Ramos (cell line): ENCODE data around the gene NAV2.

Experiments
- in situ Hi-C: fragments of 300-500 bp; cut with MboI; formaldehyde crosslinking; loops from one replicate; pipeline ENCODE4 v1.14.3; 2022; ENCODE audit warnings: low sequenced_read_pairs; ENCODE audit not compliant: unreplicated experiment

The NAV2 gene

DNA sequence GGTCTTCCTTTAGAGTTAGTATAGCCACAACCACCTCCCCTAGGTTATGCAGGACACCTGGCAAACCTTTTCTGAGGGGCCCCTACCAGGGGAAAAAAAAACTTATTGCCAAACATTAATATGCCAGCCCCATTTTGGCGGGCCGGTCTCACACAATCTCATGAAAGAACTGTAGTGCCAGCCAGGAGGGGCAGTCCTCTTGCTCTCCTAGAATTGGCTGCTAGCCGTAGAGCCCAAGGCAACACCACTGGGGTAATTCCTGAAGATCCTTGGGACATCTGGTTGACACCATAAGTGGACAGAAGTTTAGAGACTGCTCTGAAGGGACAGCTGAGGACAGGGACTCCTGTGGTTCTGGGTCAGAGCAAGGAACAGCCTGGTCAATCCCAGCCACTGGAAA lies 24.2 kb downstream of the NAV2 start:
- in situ Hi-C loops = loop anchor here (5.0 kb wide), 1 partner anchor 175 kb away; no protein-coding TSS in a partner anchor

DNA sequence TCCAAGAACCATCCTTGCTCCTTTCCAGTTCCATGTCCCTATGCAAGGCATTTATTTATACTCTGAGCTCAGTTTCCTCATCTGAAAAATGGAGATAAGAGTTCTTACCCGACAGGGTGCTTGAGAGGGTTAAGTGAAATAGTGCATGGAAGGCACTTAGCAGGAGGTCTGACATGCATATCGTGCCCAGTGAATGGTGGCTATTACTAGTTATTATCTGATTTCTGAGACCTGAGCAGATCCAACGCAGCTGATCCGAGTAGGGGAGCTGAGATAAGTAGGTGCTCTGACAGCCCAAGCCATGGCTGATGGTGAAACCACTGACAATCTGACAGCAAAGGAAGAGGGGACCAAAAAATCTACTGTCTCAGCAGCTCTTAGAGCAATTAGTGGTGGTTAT lies 24.9 kb downstream of the NAV2 start:
- in situ Hi-C loops = loop anchor here (5.0 kb wide), 1 partner anchor 175 kb away; no protein-coding TSS in a partner anchor

DNA sequence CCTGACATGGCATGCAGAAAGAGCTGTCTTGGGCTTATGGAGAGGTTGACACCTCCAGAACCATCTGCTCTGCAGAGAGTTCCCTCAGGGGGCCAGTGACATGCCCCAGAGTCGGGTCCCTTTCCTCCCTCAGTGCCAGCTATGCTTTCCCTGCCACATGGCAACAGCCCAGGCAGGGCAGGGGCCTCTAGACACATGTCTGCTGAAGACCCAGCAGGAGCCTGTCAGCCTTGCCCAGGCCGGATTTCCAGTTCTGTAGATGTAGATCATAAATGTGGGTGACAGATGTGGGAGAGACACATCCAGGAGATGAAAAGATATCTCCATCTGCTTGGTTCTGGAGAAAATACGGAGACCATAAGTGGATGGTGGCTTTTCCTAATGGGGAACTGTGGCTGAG lies 25.5 kb downstream of the NAV2 start:
- in situ Hi-C loops = loop anchor here (5.0 kb wide), 1 partner anchor 176 kb away; no protein-coding TSS in a partner anchor

DNA sequence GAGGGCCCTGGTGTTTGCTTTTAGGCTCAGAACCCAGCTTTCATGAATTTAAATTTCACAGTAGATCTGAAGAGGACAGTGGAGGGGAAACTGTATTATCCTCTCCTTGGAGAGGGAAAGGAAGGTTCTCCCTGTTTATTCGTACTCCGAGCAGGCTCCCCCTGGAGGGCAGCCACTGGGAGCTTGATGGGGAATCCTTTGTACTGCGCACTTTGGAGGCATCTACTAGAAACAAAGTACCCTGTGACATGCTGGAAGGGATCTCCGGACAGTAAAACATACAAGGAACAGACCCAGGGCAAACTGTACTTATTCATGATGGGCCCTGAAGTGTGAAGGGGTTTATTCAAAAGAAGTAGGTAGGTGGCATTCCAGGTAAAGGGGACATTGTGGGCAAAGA lies 27.2 kb downstream of the NAV2 start:
- in situ Hi-C loops = loop anchor here (5.0 kb wide), 1 partner anchor 178 kb away; no protein-coding TSS in a partner anchor

DNA sequence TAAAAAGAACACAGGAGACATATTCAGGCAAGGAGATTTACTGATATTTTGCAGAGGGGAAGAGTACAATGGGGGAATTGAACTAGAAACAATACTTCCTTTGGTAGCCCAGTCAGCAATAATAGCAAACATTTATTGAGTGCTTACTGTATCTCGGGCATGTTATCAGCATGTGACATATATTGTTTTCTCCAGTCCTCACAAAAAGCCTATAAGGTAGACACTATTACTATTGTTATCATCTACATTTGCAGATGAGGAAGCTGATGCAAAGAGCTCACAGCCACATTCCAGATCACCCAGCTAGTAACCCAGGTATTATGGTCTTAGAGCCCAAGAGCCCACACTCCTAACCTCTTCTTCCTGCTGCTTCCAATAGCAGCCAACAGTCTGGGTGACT lies 27.9 kb downstream of the NAV2 start:
- in situ Hi-C loops = no loop called here

- in situ Hi-C loops = no loop called here
Measured at GRCh38 chr11:19742588-19743292, 30.1 kb downstream of the NAV2 start.

- in situ Hi-C loops = no loop called here
Measured at GRCh38 chr11:19743622-19744021, 31.0 kb downstream of the NAV2 start.

DNA sequence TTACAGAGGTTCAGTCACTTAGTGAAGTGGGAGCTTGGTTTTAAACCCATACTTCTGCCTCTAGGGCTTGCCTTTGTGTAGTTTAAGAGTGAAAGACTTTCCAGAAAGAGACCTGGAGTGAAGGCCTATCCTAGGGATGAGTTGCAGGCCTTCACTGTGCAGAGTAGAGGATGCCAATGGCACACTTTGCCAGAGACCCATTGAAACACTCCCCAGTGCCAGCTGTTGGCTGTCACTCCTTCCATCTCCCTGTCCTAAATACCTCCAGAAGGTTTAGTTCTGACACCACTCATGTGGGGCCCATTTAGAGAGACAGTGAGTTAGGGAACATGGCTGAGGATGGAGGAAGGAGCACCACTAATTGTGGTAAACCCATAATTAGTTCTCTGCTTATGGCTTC lies 31.5 kb downstream of the NAV2 start:
- in situ Hi-C loops = no loop called here

DNA sequence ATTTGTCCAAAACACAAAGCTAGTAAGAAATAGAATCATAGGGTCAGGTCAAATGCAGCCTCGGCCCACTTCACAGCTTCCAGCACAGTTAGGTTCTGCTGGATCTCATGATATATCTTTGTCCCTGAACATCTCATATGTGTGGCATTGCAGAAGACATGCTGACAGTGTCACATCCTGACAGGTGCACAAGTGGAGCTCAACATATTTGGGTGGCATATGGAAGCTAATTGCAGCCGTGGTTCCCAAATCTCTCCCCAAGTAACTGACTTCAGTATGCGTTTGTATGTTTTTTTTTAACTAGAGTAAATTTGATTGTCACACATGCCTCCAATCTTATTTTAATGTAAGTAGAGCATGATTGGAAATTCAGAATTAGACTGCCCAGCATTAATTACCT lies 33.4 kb downstream of the NAV2 start:
- in situ Hi-C loops = no loop called here

DNA sequence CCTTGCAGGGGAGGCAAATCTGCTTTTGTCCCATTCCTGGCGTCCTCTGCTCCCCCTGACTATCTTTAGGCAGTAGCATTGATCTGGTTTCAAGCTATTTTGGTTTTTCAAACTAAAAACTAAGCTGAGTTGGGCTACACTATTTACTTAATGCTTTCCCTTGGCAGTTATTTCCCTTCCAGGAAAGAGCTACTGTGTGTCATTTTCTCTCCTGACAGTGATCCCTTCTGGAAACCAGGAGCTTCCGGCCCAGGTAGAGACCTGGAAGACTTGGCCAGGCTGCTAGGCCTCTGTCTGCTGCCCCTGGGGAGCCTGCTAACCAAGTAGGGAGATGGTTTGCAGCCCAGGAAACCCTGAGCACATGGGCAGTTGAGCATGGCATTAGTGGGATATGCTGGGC lies 35.0 kb downstream of the NAV2 start:
- in situ Hi-C loops = no loop called here

DNA sequence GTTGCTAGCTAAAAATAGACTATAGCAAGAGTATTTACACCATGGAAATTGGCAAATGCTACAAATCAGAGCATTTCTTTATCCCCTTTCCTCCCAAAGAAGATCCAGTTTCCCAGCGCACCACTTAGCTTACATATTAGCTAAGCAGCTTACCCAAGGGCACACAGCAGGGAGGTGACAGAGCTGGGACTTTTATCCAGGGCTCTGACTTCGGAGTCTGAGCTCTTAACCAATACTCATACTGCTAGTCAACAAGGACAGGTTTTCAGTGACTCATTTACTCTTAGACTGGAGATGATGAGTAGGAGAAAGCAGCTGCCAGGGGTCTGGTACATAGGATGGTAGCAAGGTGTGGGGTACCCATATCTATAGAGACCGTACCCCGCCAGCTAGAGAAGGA lies 38.4 kb downstream of the NAV2 start:
- in situ Hi-C loops = no loop called here

- in situ Hi-C loops = no loop called here
Measured at GRCh38 chr11:19753451-19754106, 40.9 kb downstream of the NAV2 start.

GRCh38 chr11:19756675-19757475 lies 44.2 kb downstream of the NAV2 start:
- in situ Hi-C loops = no loop called here

DNA sequence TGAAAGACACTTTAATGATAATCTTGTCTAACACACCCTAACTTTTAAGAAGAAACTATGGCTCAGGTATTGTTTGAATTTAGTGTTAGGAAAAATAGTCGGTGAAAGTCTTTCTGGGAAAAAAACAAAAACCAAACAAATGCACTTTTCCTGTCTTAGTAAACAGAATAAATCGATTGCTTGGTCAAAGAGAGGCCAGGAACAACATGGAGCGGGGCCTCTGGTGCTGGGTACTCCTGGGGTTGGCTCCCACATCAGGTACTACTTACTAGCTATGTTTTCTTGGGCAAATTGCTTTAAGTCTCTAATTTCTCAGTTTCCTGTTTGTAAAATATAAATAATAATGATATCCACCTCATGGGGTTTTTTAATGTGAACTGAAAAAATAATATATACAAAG lies 46.8 kb downstream of the NAV2 start:
- in situ Hi-C loops = no loop called here

DNA sequence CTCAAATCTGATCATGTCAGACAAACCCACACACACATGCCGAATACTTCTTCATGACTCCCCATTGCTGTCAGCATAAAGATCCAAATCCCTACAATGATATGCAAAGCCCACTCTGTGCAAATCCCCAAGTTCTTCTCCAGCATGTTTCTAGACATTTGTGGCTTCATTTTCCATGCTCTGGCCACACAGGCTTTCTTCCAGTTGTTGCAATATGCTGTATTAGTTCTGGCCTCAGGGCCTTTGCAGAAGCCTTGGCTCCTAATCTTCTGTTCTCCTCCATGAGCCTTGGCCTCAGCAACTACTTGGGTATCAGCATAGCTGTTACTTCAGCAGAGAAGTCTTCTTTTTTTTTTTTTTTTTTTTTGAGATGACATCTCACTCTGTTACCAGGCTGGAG lies 49.6 kb downstream of the NAV2 start:
- in situ Hi-C loops = no loop called here

GRCh38 chr11:19763330-19763729 lies 50.7 kb downstream of the NAV2 start:
- in situ Hi-C loops = no loop called here

- in situ Hi-C loops = no loop called here
Measured at GRCh38 chr11:19766206-19766605, 53.6 kb downstream of the NAV2 start.

DNA sequence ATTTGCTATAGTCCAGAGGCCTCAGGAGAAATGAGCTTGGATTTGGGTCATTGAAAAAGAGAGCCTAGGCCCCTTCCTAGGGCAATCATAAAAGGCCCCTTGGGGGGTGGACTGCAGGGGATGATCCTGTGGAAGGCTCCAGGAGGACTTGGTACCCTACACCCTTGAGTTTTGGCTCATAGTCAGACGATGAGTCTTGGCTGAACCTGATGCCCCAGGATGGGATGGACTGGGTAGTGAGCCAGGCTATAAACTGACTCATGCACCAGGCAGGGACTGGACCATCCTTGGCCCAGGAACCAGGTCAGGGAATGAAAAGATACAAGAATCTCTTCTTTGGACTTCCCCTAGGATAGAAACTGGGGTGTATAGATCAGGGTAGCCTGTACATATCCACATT lies 54.2 kb downstream of the NAV2 start:
- in situ Hi-C loops = no loop called here

DNA sequence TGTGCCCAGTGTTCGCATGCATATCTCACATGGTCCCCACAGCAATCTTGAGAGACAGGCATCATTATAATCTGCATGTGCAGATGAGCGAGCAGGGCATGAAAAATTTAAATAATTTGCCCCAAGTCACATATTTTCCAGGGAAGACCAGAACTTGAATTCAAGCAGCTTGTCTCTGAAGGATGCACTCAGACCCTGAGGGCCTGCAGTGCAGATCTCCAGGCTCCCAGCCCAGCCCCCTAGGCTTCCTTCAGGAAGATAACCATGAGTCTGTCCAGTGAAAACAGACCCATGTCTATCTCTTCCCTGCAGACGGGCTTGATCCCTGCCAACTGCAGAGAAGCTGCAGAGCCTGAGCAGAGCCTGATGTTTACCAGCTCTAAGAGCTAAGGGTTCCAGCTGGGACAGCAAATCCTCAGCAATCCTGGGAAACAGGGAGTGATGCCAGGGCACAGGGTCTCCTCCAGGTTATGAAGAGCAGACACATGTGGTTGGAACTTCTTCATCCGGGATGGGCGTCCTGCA lies 55.1 kb downstream of the NAV2 start:
- in situ Hi-C loops = no loop called here

GRCh38 chr11:19768197-19768596 lies 55.6 kb downstream of the NAV2 start:
- in situ Hi-C loops = no loop called here

GRCh38 chr11:19768815-19769214 lies 56.2 kb downstream of the NAV2 start:
- in situ Hi-C loops = no loop called here
